Ovary (tissue), 9 donors: ENCODE measurements around the gene DGKD. TPM values are rescaled to one million over a fixed set of nuclear protein-coding genes. Genes with fewer than 3 reads are reported as not detected.

Experiments
- DNase-seq, 5 donors: peaks; one replicate each; pipeline ENCODE4 v3.0.0-alpha.2; 2019 to 2020
- H3K27ac ChIP-seq, 2 donors: fragments of 200-600 bp; one replicate each; pipeline versions ENCODE4 v1.5.1 to v1.8.0; 2019 to 2022
- H3K27me3 ChIP-seq: fragments of 200-600 bp; one replicate; pipeline ENCODE4 v1.8.0; 2022
- H3K36me3 ChIP-seq: fragments of 200-600 bp; sonication (generic); one replicate; pipeline ENCODE4 v1.5.1; 2019
- H3K4me1 ChIP-seq: one replicate; pipeline ENCODE4 v1.8.1; 2013; ENCODE audit warnings: mild to moderate bottlenecking, moderate library complexity; ENCODE audit not compliant: insufficient read depth
- H3K4me3 ChIP-seq: fragments of 200-600 bp; sonication (generic); one replicate; pipeline ENCODE4 v1.5.1; 2017
- H3K9me3 ChIP-seq, 2 donors: fragments of 200-600 bp in 1 of 2; sonication (generic) in 1 of 2; one replicate each; pipeline versions ENCODE4 v1.5.1 to v1.8.1; 2013 to 2019; ENCODE audit warnings: mild to moderate bottlenecking in 1 of 2, moderate library complexity in 1 of 2
- CTCF ChIP-seq, 3 donors: fragments of 450-650 bp in 2 of 3; fragments of 200-600 bp in 1 of 3; IDR thresholded peaks; one replicate each; pipeline versions ENCODE4 v1.5.1 to v1.8.0; 2016 to 2022; ENCODE audit warnings: antibody characterized with exemption in 3 of 3, mild to moderate bottlenecking in 1 of 3
- EP300 ChIP-seq: sonication (generic); formaldehyde crosslinking; IDR thresholded peaks from one replicate; pipeline ENCODE4 v1.6.1; 2017; ENCODE audit warnings: antibody characterized with exemption
- POLR2A ChIP-seq: fragments of 450-650 bp; IDR thresholded peaks from one replicate; pipeline ENCODE4 v1.6.1; 2017; ENCODE audit warnings: antibody characterized with exemption, mild to moderate bottlenecking, moderate library complexity
- WGBS, 3 donors: extraction: QIAGEN DNeasy Blood & Tissue Kit in 1 of 3; methylation state at CpG; one replicate each; pipeline versions ENCODE4 v1.1.5 to v1.1.7; 2013 to 2017; 5-methylcytosine and 5-hydroxymethylcytosine counted together
- intact Hi-C, 4 donors: fragments of 100-400 bp; cut with DNase I; formaldehyde crosslinking; loops; one replicate each; pipeline versions ENCODE4 v1.11.0 to v1.15.1; 2022 to 2023
- polyA plus RNA-seq, 2 donors: library from polyadenylated mRNA; stranded (reverse); fragments of 200-250 nt in 1 of 2; fragments of 350-450 nt in 1 of 2; fragmentation: Illumina TruSeq in 1 of 2; extraction: RNeasy Lipid Tissue Mini Kit (QIAGEN cat#74804) in 1 of 2; gene quantifications; one replicate each; pipeline ENCODE4 v1.2.3, GENCODE V29; 2013 to 2014
- total RNA-seq, 7 donors: library from RNA; depleted of rRNA in 2 of 7; stranded (reverse); fragments of >200 nt in 2 of 7; fragmentation: NEBNext Ultra II Directional in 3 of 7; extraction: Animal tissue kit (Norgen Biotek cat#: 25700) in 3 of 7; gene quantifications; one replicate each; pipeline versions ENCODE4 v1.1.0 to v1.2.4, GENCODE V29; 2016 to 2023
- donor health status: DM: no; HTN: no; CAD: no; lungs with moderate emphysema.
- donor health status: DM: no; HTN: no; CAD: no.
- donor health status: Bipolar disorder and iron deficiency.
- donor health status: DM: yes; HTN: yes; CAD: no.
- donor health status: DM: no; HTN: no; CAD: no.
- donor health status: DM: yes; HTN: yes; CAD: no.

DGKD gene
- total and polyA plus RNA-seq, 9 donors, result 9.4 to 81.8 (median 36.3) TPM

- intact Hi-C loops, result no loop called here
- Histone ChIP-seq H3K27ac (no peak overlapping the region), H3K36me3 (no peaks in the 10 kb centered on the region), H3K4me3 (no peak overlapping the region), H3K4me1 (no peaks in the 10 kb centered on the region), H3K9me3 (peaks cover 0 to 5% of the 10 kb centered on the region in 2 donors), H3K27me3 (no peaks in the 10 kb centered on the region)
- DNase-seq, result no peak
- TF ChIP-seq EP300 (no peak), CTCF (IDR thresholded peaks at IDR 0.05) (no peak), POLR2A (no peak)
- WGBS, 3 donors, result 88 to 89% (median 89%) methylated on average over 3 of the region's 3 CpGs
These were observed 147.1 kb downstream of the DGKD start for GRCh38 chr2:233501198-233502076.

GRCh38 chr2:233503481-233503880, 149.2 kb downstream of the DGKD start:
- 94 to 100% (median 95%) methylated on average over 1 of the region's 1 CpG for WGBS, 3 donors

GRCh38 chr2:233503947-233504637, 149.8 kb downstream of the DGKD start:
- Histone ChIP-seq H3K9me3 (peaks cover 0 to 5% of the 10 kb centered on the region in 2 donors), H3K36me3 (no peaks in the 10 kb centered on the region), H3K27ac (no peak overlapping the region), H3K4me1 (no peaks in the 10 kb centered on the region), H3K27me3 (no peaks in the 10 kb centered on the region), H3K4me3 (no peak overlapping the region)
- no peak for DNase-seq
- intact Hi-C loops, result no loop called here
- TF ChIP-seq CTCF (IDR thresholded peaks at IDR 0.05) (no peak), EP300 (no peak), POLR2A (no peak)
- 92 to 96% (median 94%) methylated on average over 1 of the region's 1 CpG for WGBS, 3 donors

More at GRCh38 chr2:233503481-233503880, 149.2 kb downstream of the DGKD start:
- no peaks in the 10 kb centered on the region for H3K4me1 ChIP-seq
- intact Hi-C loops, result no loop called here
- H3K27ac ChIP-seq, result no peak overlapping the region
- H3K4me3 ChIP-seq, result no peak overlapping the region
- TF ChIP-seq EP300 (no peak), POLR2A (no peak), CTCF (IDR thresholded peaks at IDR 0.05) (no peak)
- peaks cover 0 to 5% of the 10 kb centered on the region in 2 donors for H3K9me3 ChIP-seq
- H3K27me3 ChIP-seq, result no peaks in the 10 kb centered on the region
- no peak for DNase-seq
- no peaks in the 10 kb centered on the region for H3K36me3 ChIP-seq

GRCh38 chr2:233513953-233514655, 159.8 kb downstream of the DGKD start:
- intact Hi-C loops, result no loop called here
- H3K36me3 ChIP-seq, result no peaks in the 10 kb centered on the region
- WGBS, 3 donors, result 84 to 87% (median 84%) methylated on average over 7 of the region's 7 CpGs

More at GRCh38 chr2:233513953-233514655, 159.8 kb downstream of the DGKD start:
- Histone ChIP-seq H3K27ac (no peak overlapping the region), H3K9me3 (no peaks in the 10 kb centered on the region), H3K4me3 (no peak overlapping the region), H3K27me3 (no peaks in the 10 kb centered on the region), H3K4me1 (no peaks in the 10 kb centered on the region)
- no peak for DNase-seq
- TF ChIP-seq EP300, result no peak
- no peak for TF ChIP-seq POLR2A
- TF ChIP-seq CTCF (IDR thresholded peaks at IDR 0.05), result no peak
